Measurements from ENCODE around the gene XKR3.
A peak's percentile ranks its signal among the peaks of the same experiment; 100 is the strongest.
"Not testable (repeated sequence)": the region's sequence is repeated elsewhere in the genome, so short reads cannot be mapped to it uniquely, and the experiment has no call there.

XKR3 gene

DNA sequence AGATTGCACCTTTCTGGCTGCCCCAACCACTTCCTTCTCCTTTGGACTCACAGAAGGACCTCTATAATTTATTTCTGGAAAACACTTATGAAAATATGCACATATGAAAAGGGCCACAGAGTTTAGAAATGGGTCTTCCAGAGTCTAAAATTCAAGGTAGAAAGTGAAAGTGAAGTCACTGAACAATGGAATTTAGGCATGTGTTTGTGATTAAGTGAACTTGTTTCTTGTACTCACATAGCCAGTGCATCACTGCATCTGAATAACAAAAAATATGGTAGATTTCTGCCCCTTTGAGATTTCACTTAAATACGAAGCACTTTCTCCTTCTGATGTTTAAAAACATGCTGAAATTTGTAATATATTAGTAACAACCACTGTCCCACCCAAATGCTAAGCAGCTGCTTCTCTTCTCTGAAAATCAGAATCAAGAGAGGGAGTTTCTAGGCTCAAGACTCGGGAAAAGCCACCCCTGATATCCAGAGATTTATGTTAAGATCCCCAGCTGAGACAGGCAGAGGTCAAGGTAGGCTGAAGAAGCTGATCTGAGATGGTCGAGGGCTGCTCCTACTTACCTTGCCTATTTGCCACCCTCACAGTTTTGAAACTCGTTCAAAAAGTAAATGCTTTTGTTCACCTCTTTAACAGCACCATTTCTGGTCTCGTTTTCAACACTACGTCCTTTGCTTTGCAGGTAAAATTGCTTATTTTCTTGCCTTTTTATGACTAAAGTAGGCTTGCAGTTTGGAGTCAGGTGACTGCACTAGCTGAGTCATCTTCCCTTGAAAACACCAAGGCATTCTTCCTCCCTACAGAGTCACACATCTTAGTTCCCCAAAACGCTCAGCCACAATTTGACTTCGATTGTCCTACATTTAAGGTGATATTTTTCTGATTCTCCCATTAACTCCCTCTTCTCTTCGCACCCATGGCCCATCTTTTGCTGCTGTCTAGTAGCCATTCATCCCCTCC lies at the start of gene XKR3:
TSS of gene XKR3 (minus strand) at position 696 of the 972 bp plus-strand sequence. CDS start 17,338 bp downstream, outside the sequence.
- DNase-seq = peak; percentile 10

DNA sequence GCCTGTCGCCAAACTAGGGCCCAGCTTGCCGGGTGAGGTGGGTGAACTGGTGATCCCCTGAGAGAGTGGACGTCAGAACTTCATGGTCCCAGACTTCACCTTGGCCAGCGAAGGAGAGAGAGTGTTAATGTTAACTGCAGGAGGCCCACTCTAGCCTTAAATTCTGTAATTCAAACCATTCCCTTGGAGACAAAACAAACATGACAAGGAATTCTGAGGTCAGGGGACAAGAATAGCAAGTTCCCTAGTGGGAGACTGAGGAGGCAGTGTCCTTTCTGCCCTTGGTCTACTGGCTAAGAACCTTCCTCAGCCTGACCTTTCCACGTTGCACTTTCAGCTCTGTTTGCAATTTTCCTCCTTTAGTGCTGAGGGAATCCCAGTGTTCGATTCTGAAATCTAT lies 44.4 kb upstream of the XKR3 start:
- not testable (repeated sequence) for DNase-seq

DNA sequence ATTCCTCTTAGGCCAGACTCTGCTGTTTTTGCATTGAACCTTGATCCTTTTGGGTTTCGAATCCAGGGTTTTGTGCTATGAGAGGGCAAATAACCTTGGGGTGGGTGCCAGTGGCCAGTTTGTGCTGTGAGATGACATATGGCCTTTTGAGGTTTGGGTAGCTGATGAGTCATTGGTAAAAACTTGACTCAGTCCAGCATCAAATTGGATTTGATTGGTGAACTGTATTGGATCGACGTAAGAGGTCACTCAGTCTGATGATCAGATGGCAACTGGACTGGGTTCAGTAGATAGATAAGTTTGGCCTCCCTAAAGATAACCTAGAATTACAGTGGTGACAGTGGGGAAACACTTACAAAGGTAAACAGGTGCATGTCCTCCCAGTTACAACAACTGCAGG lies 41.0 kb upstream of the XKR3 start:
- no peak for DNase-seq

DNA sequence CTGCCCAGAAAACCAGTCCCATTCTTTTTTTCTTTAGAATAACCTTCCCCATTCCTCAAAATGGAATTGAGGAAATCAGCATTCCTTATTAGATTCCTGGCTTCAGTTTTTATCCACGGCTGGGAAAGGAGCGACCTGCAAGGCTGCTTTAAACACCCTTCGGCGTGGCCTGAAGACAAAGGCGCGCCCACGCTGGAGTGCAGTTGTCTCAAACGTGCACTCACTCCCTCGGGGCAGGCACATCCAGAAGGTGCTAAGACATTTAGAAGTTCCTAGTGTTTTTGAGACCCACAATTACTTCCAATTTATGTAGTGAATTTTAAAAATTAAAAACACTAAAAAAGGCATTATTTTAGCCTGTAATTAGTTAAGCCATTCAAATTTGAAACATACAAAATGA lies 31.6 kb upstream of the XKR3 start:
- DNase-seq = not testable (repeated sequence)

DNA sequence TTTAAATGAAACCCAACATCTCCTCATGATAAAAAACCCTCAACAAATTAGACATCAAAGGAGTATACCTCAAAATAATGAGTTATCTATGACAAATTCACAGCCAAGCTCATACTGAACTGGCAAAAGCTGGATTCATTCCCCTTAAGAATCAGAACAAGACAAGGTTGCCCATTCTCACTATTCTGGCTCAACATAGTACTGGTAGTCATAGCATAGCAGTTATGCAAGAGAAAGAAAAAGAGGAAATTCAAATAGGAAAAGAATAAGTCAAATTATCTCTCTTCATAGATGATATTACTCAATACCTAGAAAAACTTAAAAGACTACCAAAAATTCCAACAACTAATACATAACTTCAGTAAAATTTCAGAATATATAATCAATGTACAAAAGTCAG lies 29.4 kb upstream of the XKR3 start:
- no peak for DNase-seq

DNA sequence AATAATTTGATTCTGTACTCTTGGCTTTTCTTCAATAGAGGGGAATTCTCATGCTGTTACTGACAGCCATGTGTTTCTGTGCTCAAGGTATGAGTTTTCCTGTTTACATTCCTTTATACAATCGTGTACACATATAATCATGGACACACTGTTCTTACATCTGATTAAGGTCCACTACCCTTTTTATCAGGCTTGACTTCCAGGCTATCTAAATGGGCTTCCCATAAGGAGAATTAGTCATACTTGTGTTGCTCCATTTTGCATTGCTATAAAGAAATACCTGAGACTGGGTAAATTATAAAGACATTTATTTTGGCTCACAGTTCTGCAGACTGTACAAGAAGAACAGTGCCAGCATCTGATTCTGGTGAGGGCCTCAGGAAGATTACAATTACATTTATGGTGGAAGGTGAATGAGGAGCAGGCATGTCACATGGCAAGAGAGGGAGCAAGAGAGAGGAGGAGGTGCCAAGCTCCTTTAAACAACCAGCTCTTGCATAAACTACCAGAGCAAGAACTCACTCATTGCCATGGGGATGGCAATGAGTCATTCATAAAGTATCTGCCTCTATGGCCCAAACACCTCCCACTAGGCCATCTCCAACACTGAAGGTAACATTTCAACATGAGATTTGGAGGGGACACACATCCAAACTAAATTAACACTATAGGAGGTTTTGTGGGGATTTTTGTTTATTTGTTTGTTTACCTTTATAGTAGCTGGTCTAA lies 26.2 kb upstream of the XKR3 start:
- DNase-seq = not testable (repeated sequence)

DNA sequence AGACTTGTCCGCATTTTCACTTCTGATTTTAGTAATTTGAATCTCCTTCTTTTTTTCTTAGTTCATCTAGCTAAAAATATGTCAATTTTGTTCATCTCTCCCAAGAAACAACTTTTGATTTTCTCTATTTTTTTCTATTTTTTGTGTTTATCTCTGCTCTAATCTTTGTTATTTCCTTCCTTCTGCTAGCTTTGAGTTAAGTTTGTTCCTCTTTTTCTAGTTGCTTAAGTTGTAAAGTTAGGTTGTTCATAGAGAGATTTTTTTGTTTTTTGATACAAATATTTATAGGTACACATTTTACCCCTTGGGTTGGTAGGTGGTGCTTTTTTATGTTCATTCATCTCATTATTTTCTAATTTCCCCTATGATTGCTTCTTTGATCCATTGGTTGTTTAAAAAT lies 22.1 kb upstream of the XKR3 start:
- DNase-seq = no peak

DNA sequence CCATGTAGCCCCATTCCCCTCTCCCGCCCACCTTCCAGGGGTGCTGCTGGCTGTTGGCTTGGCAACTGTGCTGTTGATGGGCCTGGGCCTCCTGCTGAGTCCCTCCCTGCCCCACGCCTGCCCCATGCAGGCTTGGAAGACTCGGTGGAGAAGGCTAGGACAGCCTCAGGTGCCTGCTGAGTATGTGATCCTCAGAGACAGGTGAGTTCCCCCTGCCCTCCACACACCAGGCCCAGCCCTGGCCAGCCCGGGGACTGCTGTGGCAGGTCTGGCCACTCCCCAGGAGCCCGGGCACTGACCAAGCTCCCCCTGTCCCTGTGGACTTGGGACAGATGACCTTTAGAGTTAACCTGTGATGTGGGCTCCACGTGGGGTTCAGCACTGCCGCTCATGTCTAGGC lies 20.7 kb upstream of the XKR3 start:
- DNase-seq = no peak

DNA sequence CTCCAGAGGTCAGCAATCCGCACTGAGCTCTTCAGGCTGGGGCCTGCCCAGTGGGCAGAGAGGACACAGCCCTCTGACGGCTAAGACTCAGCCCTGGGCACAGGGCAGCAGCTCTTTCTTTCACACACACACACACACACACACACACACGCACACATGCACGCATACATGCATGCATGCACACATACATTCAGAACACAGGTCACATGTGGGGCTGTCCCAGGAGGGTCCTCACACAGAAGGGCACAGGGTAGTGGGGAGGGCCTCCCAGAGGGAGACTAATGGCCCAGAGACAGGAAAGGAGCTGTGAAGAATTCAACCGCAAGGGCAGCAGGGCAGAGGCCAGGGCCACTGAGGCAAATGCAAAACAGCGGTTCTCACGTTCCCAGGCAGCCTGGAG lies 20.3 kb upstream of the XKR3 start:
- DNase-seq = no peak

DNA sequence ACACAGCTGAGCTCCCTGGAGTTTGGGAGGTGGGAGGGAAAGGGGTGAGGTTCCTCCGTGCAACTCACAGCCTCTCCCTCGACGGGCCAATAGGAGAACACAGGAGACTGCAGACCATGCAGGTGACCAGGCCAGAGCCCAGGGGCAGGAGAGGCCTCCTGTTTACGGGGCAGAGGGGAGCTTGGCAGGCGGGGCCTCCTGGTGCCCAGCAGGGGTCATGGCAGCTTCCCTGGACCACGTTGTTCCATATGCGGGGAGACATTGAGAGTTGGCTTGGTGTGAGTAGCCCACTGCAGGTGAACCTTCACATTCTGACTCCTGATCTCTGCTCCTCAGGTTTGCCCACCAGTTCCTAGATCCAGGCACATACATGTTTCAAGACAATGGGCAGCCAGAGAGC lies 19.3 kb upstream of the XKR3 start:
- DNase-seq = no peak

DNA sequence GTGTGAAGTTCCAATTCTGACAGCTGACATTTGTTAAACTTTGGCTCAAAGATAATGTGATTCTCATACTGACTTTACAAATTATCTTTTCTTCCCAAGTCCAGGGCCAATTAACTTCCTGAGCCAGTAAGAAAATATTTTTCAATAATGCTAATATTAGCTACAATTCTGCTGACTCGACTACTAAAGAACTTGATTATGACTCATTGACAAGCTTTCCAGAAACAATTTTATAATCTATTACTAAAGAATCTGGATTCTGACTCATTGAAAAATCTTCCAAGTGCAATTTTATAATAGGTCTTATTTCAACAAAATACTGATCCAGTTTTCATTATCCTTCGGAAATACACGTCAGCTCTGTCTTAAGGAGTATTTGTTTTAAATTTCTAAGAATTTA lies 12.9 kb upstream of the XKR3 start:
- no peak for DNase-seq

DNA sequence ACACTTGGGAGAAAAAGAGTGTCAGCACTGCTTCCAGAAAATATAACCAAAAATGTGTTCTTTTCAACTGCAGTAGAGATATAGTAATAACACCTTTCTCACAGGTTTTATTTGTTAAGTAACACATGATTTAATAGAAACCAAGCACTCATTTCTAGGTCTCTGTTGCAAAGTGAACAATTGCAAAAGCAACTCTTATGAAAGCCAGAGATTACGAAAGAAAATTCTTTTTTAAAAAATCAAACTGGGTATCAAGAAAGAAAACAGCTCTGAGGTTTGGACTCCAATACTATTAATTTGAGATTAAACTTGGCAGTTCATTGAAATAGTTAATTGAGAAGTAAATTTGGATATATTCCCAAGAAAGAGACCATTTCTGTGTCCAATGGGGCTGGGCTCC lies 9.8 kb upstream of the XKR3 start:
- no peak for DNase-seq

DNA sequence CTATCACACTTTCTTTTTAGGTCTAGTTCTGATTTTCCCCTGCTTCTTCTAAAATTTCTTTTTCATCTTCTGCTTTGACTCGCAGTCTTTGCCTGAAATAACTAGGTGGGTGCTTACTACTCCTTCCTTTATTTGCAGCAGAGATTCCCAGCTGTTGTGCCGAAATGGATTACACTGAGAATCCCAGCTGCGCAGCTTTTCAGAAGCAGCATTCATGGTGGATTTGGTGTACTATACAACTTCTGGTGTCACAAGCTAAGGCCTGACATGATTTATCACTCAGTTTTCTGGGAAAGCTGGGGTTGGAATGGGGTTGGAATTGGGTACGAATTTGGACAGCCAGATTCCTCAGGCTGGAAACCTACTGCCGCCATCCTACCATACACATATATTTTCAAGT lies 6.0 kb upstream of the XKR3 start:
- DNase-seq = no peak

DNA sequence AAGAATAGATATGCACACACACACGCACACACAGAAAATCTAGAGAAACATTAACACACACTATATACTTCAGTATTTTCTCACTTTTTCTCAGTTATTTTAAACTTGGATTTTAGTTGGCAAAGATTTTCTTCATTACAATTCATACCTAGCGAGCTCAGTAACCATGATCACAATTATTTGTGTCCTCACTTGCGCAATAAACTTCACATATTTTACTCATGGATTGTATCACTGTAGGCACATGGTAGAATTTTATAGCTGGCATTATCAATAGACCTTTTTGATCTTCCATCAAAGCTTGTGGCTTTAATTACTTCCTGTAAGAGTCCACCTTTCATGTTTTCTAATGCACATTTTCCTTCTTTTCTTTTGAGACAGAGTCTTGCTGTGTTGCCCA lies 4.8 kb upstream of the XKR3 start:
- no peak for DNase-seq

DNA sequence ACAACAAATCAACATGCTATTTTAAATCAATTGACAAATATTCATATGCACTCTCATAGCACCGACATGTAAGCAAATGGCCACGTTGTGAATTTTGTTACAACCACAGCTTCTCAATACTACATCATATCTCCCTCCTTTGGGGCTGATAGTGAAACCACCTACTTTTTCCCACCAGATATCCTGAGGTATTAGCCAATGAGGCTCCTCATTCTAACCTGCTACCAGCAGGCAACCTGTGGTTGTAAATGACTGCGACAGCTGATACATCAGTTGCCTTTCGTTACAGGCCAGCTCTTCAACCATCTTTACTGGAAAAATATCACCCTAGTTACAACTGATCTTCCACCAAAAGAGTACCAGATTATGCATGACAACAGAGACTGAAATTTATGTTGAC lies 3.7 kb upstream of the XKR3 start:
- DNase-seq = no peak

DNA sequence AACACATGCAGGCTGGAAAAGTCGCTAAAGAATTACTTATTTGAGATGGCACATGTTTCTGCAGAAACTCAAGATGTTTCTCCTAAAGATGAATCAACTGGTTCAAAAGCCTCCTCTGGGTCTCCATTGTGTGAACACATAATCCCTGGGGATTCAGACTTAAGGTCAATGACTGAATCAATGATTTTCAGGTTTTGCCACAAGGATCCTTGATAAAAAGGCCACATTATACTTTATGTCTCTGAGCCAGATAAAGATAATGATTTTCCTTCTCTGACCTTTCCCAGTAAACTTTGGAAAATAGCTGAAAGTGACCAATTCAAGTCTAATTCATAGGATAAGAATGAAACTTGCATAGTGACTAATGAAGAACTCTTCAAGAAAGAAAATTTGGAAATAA lies 2.3 kb upstream of the XKR3 start:
- DNase-seq = no peak

DNA sequence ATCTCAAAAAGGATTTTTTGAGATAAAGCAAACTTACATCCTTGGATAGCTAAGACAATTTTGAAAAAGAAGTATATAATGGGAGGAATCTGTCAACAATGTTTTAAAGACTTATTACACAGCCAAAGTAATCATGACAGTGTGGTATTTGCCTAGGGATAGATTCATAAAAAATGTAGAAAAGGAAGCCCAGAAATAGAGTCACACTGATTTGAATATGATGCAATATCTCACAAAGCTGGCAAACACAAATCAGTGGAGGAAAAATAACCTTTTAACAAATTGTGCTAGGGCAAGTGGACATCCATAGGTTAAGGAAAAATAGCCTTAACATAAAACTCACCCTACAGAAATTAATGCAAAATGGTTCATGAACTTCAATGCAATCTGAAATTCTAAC lies 6.0 kb downstream of the XKR3 start:
- no peak for DNase-seq

DNA sequence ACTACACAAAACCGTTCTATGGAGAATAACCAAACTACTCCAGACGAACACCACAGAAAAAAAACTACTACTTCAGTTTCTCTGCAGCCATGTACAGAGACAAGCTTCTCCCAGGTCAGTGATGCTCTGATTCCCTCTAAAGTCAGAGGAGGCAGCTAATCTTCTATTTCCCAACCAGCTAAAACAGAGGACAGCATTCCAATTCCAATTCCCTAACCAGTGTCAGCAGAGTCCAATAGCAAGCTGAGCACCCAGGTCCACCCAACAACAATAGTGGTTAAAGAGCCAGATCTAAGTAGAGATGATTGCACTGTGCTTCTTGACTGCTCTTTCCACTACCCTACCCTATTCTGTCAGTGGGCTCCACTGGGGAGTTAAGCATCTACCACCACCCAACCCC lies 6.7 kb downstream of the XKR3 start:
- DNase-seq = no peak

DNA sequence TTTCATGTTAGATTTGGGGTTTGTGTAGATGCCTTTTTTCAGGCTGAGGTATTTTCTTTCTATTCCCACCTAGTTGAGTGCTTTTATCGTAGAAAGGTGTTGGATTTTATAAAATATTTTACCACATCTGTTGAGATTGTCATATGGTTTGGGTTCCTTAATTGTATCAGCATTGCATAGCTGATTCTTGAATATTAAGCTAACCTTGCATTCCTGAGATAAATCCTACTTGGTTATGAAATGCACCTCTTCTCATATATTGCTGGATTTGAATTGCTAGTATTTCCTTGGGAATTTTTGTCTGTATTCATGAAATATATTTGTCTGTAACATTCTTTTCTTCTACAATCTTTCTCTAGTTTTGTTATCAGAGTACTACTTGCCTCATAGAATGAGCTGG lies 10.1 kb downstream of the XKR3 start:
- no peak for DNase-seq

DNA sequence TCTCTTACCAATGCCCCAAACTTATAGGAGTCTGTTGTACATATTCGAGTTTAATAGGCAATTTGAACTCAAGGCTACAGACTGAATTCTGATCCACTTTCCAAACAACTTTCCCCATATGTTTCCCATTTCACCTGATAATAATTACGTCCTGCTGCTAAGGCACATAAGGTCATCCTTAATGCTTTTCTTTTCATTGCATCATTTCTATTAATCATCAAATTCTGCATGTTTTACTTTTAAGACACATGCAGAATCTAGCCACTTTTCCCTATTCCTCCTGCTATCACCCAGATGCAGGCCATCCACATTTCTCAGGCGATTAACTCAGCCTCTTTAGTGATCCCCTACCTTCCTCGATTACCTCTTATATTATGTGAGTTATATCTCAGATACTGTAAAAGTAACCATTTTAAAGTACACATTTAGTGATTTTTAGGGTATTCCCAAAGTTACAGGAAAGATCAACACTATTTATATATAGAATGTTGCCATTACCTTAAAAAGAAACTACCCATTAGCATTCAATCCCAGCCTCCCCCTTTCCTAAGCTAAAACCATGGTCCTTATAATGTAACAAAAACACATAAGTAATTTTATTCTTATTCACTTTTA lies 14.9 kb downstream of the XKR3 start:
- DNase-seq = no peak

DNA sequence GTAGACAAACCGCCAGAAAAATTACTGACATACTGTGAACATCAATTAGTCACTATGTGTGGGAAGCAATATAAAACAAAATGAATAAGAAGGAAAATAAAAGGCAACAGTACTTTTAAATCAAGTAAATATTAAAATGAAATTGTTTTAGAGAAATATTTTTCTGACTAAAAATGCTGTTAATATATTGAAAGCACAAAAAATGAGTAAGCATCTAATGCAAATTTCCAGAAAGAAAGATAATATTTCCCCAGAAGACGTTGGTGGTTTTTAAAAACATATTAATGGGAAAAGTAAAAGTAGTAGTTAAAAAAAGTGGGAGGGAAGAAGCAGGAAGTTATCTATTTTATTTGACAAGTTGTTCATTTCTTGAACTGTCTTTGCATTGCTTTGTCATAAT lies 16.5 kb downstream of the XKR3 start:
- no peak for DNase-seq

DNA sequence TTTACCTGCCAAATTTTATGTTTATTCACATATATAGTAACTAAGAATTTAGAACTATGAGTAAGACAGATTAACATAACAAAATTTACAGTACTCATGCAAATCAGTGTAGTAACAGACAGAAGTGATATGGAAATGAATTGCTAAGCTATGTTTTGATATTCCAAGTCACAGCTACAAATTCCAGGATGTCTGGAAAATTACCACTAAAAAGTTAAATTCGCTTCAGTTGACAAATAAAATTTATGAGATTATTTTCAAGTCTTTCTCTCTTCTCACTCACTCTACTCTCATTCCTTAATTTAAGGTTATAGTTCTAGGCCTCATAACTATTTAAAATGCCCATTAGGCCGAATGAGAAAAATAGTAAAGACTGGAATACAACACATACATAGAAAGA lies 18.1 kb downstream of the XKR3 start:
- DNase-seq = no peak

DNA sequence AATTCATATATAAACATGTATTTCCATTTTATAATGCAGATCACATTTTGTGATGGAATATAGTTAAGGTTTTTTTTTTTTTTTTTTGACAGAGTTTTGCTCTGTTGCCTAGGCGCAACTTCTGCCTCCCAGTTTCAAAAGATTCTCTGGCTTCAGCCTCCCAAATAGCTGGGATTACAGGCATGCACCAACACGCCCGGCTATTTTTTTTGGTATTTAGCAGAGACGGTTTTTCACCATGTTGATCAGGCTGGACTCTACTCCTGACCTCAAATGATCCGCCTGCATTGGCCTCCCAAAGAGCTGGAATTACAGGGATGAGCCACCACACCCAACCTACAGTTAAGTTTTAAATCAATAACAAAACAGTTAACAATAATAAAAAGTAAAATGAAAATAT lies 18.8 kb downstream of the XKR3 start:
- DNase-seq = no peak

DNA sequence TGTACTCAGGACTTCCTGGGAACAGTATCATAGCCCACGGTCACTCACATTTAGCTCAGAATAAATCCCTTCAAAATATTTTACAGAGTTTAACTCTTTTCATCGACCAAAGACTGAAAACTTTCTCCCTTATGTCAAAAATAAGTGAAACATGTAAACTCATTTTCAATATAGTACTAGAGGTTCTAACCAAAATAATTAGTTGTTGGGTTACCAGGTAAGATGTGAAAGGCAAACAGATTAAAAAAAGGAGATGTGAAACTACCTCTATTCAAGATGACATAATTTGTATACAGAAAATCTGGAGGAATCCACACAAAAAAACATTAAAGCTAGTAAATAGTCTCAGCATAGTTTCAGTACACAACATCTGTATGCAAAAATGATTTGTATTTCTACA lies 20.3 kb downstream of the XKR3 start:
- DNase-seq = no peak
